Cardiac muscle cell (in vitro differentiated cells and primary cell): ENCODE measurements around the gene LGALS4. TPM values are rescaled to one million over a fixed set of nuclear protein-coding genes. Genes with fewer than 3 reads are reported as not detected.

Source experiments
- DNase-seq, 2 donors: peaks; one replicate each; pipeline versions ENCODE4 v3.0.0 to v3.0.0-alpha.2; 2010 to 2017; ENCODE audit warnings: low read depth in 1 of 2, low spot score in 1 of 2
- H3K27ac ChIP-seq: fragments of 200-600 bp; sonication (generic); 2 replicates; pipeline ENCODE4 v1.5.1; 2016
- H3K27me3 ChIP-seq: fragments of 200-600 bp; sonication (generic); 2 replicates; pipeline ENCODE4 v1.6.0; 2016; ENCODE audit warnings: control low read depth
- H3K36me3 ChIP-seq: fragments of 200-600 bp; sonication (generic); 2 replicates; pipeline ENCODE4 v1.5.1; 2016; ENCODE audit warnings: control low read depth
- H3K4me1 ChIP-seq: fragments of 200-600 bp; sonication (generic); 2 replicates; pipeline ENCODE4 v1.8.1; 2017; ENCODE audit warnings: low read depth, mild to moderate bottlenecking, mixed run types
- H3K4me3 ChIP-seq: fragments of 200-600 bp; sonication (generic); 2 replicates; pipeline ENCODE4 v1.5.1; 2016; ENCODE audit warnings: mild to moderate bottlenecking
- H3K9me3 ChIP-seq: fragments of 200-600 bp; sonication (generic); 2 replicates; pipeline ENCODE4 v1.5.1; 2017; ENCODE audit warnings: low read depth, mild to moderate bottlenecking, control low read depth
- CTCF ChIP-seq: IDR thresholded peaks from 2 replicates; pipeline ENCODE4 v1.5.1; 2012; ENCODE audit warnings: low read depth, mild to moderate bottlenecking, low read length
- polyA plus RNA-seq: library from polyadenylated mRNA; unstranded; fragments of >200 nt; fragmentation: Nextera tagmentation; extraction: Ambion mirVana; gene quantifications from 2 replicates; pipeline ENCODE4 v1.2.1, GENCODE V29; 2016
- total RNA-seq: library from RNA; depleted of rRNA; stranded (reverse); fragments of >200 nt; gene quantifications from 2 replicates; pipeline ENCODE4 v1.2.3, GENCODE V29; 2016

The LGALS4 gene
- total and polyA plus RNA-seq, 2 experiments from 2014 or later, result 0.50 to 1.0 TPM

- Histone ChIP-seq H3K4me3 (peak overlapping the region; percentile 77), H3K4me1 (peaks cover 16% of the 10 kb centered on the region), H3K27me3 (no peaks in the 10 kb centered on the region), H3K36me3 (peaks cover 29% of the 10 kb centered on the region), H3K27ac (peak overlapping the region; percentile 98), H3K9me3 (no peaks in the 10 kb centered on the region)
- DNase-seq, result peak; percentile 96 to 97
- TF ChIP-seq CTCF, result no peak
Observed at GRCh38 chr19:38849147-38849859, 36.6 kb upstream of the LGALS4 start.

GRCh38 chr19:38848299-38849146, 35.8 kb upstream of the LGALS4 start:
- H3K4me1 ChIP-seq, result peaks cover 16% of the 10 kb centered on the region
- no peaks in the 10 kb centered on the region for H3K27me3 ChIP-seq
- TF ChIP-seq CTCF, result no peak
- H3K9me3 ChIP-seq, result no peaks in the 10 kb centered on the region
- H3K4me3 ChIP-seq, result peak overlapping the region; percentile 77
- peak overlapping the region; percentile 98 for H3K27ac ChIP-seq
- DNase-seq, result no peak
- H3K36me3 ChIP-seq, result peaks cover 37% of the 10 kb centered on the region

GRCh38 chr19:38846097-38846496, 33.4 kb upstream of the LGALS4 start:
- peaks cover 11% of the 10 kb centered on the region for H3K4me1 ChIP-seq
- H3K4me3 ChIP-seq, result no peak overlapping the region
- peaks cover 59% of the 10 kb centered on the region for H3K36me3 ChIP-seq
- TF ChIP-seq CTCF, result no peak
- H3K27me3 ChIP-seq, result no peaks in the 10 kb centered on the region
- no peak for DNase-seq
- H3K9me3 ChIP-seq, result no peaks in the 10 kb centered on the region
- no peak overlapping the region for H3K27ac ChIP-seq

- no peak overlapping the region for H3K4me3 ChIP-seq
- H3K27ac ChIP-seq, result no peak overlapping the region
- H3K9me3 ChIP-seq, result no peaks in the 10 kb centered on the region
- H3K4me1 ChIP-seq, result peaks cover 8% of the 10 kb centered on the region
- peaks cover 65% of the 10 kb centered on the region for H3K36me3 ChIP-seq
- no peaks in the 10 kb centered on the region for H3K27me3 ChIP-seq
- no peak for TF ChIP-seq CTCF
- DNase-seq, result no peak
Observed at GRCh38 chr19:38845374-38846024, 32.8 kb upstream of the LGALS4 start.

- no peak overlapping the region for H3K27ac ChIP-seq
- H3K4me3 ChIP-seq, result no peak overlapping the region
Observed at GRCh38 chr19:38844093-38844686, 31.4 kb upstream of the LGALS4 start.

More at GRCh38 chr19:38844093-38844686, 31.4 kb upstream of the LGALS4 start:
- H3K27me3 ChIP-seq, result no peaks in the 10 kb centered on the region
- peaks cover 8% of the 10 kb centered on the region for H3K4me1 ChIP-seq
- DNase-seq, result no peak
- no peak for TF ChIP-seq CTCF
- no peaks in the 10 kb centered on the region for H3K9me3 ChIP-seq
- H3K36me3 ChIP-seq, result peaks cover 76% of the 10 kb centered on the region
